Stimulated activated CD8-positive, alpha-beta memory T cell treated with anti-CD3 and anti-CD28 coated beads, Interleukin-12 subunit alpha, Interleukin-12 subunit beta, amount 100 ng/mL, for 4 hours (primary cell): ENCODE data around the gene LUM.
"Not testable (repeated sequence)": the region's sequence is repeated elsewhere in the genome, so short reads cannot be mapped to it uniquely, and the experiment has no call there.

ENCODE experiments used
- DNase-seq: peaks from one replicate; pipeline ENCODE4 v3.0.0-alpha.2; 2020; ENCODE audit warnings: low read depth

The LUM gene

DNA sequence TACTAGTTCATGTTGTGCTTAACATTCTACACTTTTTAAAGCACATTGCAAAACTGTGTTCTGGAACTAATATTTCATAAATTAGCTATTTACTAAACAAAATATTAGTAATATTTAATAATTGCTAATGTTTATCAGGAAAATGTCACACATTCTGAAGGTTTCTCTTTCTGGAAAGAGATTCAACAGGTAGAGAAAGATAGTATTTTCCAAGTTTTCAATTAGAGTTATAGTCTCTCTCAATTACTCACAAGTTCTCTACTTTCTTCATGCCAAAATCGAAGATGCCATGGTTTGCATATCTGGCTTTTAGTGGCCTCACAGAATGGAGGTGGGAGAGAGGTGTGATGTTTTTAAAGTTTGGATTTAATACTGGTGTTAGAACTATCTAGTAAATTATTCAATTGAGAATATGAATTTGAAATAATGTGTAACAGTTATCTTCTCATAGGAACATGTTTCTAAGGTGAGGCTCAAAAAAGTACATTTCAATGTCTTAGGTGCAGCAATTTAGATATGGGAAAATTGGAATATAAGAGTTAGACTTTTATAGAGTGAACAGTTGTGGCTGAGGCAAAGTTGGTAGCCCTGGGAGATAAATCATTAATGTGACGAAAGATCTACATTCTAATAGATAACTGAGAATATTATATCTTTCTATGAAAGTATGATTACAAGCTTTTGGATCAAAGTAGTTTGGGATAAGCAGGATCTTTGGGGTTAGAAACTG lies 1.5 kb downstream of the LUM start:
- DNase-seq, result no peak

GRCh38 chr12:91109148-91109564 lies 2.1 kb downstream of the LUM start:
- DNase-seq, result no peak

DNA sequence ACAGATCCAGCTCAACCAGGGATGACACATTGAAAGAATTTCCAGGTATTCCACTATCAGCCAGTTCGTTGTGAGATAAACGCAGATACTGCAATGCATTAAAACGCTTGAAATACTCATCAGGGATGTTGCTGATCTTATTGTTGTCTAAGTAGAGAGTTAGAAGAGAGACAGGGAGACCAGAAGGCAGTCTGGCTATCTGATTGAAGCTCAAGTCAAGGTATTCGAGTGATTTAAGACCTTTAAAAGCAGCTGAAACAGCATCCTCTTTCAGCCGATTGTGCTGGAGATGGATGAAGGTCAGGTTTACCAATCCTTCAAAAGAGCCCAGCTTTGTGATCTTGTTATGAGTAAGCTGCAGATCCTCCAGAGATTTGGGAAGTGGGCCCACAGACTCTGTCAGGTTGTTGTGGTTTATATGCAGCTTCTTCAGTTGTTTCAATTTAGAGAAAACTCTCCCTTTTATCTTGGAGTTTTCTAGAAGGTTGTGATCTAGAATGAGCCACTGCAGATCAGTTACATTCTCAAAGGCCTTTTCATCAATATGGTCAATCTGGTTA lies 3.0 kb downstream of the LUM start:
- DNase-seq, result no peak

DNA sequence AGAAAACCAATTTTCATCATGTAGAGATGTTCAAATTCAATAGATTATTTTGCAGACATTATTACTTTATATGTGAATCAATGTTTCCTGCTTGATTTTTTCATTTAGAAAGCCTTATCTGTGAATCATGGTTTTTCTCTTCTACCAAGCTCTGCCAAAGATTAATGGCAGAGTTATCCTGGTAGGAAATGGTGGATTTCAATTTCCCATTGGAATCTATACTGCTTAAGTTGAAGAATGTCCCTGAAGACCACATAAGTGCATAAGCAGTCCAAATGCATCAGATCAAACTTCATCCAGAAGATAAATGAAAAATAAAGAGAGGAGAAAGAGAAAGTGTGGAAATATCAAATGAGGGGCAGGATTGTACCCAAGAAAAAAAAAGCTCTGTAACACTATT lies 5.0 kb downstream of the LUM start:
- DNase-seq, result no peak

GRCh38 chr12:91105807-91106206 lies 5.5 kb downstream of the LUM start:
- DNase-seq, result no peak

DNA sequence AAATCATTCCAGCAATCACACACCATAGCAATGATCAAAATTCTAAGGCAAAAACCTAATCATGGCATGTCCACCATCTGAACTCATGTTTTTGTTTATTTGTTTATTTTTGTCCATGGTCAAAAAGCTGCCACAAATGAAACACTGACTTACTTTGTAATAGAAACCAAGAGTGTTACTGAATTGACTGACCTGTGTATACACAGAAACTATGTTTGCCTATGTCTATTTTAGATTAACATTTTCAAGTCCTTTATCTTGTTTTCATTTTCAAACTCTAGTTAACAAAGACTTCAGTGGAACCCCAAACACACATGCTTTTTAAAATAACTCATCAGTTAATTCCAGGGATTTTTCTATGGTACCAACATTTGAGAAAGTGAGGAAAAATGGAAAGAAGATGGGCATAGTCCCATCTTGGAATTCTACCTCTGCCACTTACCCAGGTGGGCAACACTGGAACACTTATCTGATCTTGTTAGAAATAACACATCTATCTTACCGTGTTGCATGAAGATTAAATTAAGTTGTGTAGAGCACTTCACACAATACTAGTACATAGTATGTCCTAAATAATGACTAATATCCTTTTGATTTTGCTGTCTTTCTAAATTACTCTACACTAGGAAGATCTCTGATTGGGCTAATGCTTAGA lies 6.4 kb downstream of the LUM start:
- no peak for DNase-seq

DNA sequence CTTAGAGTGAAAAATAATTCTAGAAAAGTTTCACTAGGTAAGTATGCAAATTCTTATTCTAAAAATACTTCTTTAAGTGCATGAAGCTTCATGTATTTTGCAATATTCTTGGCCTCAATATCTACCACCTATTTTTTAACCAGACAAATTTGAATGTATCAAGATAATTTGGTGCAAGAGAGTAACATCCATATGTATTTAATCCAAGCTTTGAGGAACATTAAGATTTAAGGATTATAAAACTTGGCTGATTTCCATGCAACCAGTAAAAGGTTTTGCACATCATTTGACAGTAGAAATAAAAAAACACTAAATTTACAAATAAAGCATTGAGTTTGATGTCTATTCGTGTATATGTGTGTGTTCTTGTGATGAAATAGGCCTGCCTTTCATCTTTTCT lies 7.7 kb downstream of the LUM start:
- DNase-seq, result no peak

DNA sequence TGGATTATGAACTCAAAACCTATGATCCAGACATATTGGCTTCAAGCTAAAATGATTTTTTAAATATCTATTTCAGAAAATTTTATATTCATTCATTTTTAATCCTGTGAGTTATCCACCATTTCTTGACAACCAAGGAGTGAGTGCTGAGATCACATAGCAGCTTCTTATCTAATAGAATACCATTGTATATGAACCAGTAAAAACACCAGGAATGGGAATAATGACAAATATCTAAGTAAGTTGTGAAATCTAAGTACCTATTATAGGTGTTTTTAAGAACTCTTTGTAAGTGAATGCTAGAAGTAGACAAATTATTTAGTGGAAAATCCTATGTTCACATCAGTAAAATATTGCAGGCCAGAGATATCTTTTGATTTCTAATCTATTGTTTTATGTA lies 8.2 kb downstream of the LUM start:
- DNase-seq, result no peak

GRCh38 chr12:91100906-91101305 lies 10.4 kb downstream of the LUM start:
- DNase-seq, result no peak

DNA sequence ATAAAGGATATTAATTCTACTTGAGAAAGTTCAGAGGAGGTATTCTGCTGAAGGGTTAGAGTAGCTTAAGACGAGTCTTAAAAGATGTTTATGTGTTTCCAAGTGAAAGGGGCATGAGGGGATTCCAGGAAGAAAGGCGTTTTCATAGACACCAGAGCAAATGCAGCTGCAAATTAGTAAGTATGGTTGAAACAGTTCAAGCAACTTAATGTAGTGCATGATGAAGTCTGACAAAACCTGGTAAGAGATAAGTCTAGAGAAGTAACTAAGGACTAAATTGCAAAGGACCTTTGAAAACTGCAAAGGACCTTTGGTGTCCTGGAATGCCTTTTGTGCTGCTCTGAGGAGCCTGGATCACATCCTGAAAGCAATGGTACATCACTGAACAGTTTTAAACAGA lies 11.5 kb downstream of the LUM start:
- DNase-seq, result no peak

- DNase-seq, result no peak
These were observed 12.0 kb downstream of the LUM start for GRCh38 chr12:91099341-91099740.

DNA sequence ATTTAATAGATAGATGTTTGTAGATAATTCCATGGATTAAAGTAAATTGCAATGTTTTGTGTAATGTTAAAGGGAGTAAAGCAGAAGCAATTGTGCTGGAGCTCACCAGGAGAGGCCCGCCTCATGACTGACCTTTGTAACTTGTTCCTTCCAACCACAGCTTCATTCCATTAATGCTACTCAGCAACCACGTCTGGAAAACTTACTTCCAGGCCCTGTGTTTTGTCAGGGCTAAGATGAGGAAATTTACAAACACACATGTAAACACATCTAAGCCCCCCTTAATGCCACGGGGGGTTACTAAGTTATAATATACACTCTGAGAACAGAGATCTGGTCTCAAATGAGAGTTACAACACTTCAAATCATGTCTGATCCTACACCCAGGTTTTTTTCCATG lies 12.4 kb downstream of the LUM start:
- DNase-seq, result no peak

DNA sequence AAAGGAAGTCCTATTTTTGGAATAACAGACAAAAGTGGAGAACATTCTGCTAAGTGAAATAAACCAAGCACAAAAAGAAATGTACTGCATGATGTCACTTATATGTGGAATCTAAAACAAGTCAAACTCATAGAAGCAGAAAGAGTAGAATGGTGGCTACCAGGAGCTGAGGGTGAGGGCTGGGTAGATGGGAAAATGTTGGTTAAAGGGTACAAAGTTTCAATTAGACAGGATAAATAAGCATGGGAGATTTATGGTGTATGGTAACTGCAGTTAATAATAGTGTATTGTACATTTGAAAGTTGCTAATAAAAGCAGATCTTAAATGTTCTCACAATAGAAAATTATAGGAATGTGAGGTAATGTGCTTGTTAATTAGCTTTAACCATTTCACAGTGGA lies 12.8 kb downstream of the LUM start:
- no peak for DNase-seq

DNA sequence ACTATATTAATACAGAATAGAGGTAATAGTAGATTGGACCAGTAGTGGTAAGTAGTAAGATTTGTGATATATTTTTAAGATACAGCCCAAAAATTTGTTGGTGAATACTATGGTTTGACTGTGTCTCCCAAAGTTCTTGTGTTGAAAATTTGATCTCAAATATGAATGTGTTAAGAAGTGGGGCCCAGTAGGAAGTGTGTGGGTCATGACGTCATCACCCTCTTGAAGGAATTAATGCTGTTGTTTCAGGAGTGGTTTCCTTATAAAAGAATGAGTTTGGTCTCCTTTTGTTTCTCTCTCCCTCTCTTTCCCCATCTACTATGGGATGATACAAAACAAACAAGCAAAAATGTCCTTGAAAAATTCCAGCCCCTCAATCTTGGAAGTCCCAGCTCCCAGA lies 16.3 kb downstream of the LUM start:
- no peak for DNase-seq

DNA sequence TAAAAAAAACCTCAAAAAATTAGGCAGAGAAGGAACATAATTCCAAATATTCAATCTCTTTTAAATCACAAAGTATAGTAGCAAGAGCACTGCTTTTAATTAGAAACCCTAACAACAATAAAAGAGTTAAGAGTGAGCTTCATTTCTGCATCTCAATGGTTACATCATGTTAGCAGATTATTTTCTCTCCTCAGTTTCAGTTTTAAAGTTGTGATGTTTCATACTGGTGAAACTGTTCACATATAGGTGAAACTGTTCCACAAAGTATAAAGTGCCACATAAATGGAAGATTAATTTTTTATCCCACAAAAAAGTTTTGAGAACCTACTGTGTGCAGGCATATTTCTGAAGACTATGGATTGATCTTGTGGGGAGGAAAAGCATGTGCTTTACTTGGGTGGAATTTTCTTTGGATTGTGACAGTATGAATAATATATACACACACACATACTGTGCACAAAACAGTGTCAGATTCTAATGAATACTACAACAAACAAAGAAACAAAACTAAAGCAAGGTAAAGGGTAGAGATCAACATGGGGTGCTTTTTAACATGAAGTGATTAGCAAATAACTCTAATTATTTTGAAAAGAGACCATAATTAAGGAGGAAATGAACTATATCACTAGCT lies 17.1 kb downstream of the LUM start:
- DNase-seq, result no peak

DNA sequence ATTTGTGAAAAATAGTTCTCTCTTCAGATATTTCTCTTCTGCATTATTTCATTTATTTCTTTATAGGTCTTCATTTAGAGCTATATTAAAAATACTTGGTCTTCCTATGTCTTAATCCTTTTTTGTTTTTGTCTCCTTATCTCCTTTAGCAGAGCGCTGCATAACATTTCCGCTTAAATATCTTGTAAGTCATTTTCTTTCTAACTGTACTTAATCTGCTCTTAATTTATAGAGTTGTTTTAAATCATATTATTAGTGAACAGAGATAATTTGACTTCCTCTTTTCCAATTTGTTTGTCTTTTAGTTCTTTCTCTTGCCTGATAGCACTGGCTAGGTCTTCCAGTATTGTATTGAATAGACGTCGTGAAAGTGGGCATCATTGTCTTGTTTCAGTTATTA lies 18.0 kb downstream of the LUM start:
- DNase-seq, result no peak

- DNase-seq, result no peak
These were observed 19.2 kb downstream of the LUM start for GRCh38 chr12:91091916-91092715.

DNA sequence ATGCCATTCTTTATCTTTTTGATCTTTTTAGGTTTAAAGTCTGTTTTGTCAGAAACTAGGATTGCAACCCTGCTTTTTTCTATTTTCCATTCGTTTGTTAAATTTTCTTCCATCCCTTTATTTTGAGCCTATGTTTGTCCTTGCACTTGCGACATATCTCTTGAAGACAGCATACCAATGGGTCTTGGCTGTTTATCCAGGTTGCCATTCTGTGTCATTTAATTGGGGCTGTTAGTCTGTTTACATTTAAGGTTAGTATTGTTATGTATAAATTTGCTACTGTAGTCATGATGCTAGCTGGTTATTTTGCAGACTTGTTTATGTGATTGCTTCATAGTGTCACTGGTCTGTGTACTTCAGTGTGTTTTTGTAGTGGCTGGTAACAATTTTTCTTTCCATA lies 21.3 kb downstream of the LUM start:
- DNase-seq, result not testable (repeated sequence)

- DNase-seq, result no peak
These were observed 31.3 kb downstream of the LUM start for GRCh38 chr12:91080041-91080440.

- DNase-seq, result no peak
These were observed 32.8 kb downstream of the LUM start for GRCh38 chr12:91078501-91078900.

GRCh38 chr12:91077228-91077954 lies 33.9 kb downstream of the LUM start:
- no peak for DNase-seq

- DNase-seq, result no peak
These were observed 36.4 kb downstream of the LUM start for GRCh38 chr12:91074851-91075250.
